BJ (cell line): Measurements from ENCODE around the gene PLEKHM2. TPM values are rescaled to one million over a fixed set of nuclear protein-coding genes. Genes with fewer than 3 reads are reported as not detected.

ENCODE experiments used
- CTCF ChIA-PET: fragments of 350-600 bp; formaldehyde crosslinking; extraction: SDS; loops from one replicate; lab custom pipeline; 2021; ENCODE audit warnings: antibody characterized with exemption, inconsistent platforms; lab: Yijun Ruan, JAX
- POLR2A ChIA-PET: fragments of 300-600 bp; sonication (Branson Sonifier 250); formaldehyde crosslinking; extraction: SDS; loops from one replicate; lab custom pipeline; 2021; ENCODE audit warnings: antibody characterized with exemption; lab: Charles Lee
- DNase-seq: peaks from one replicate; pipeline ENCODE4 v3.0.0-alpha.2; 2011; ENCODE audit warnings: low read depth
- H3K27me3 ChIP-seq: 2 replicates; pipeline ENCODE4 v1.6.0; 2011; ENCODE audit warnings: low read length; ENCODE audit not compliant: control insufficient read depth, insufficient read depth
- H3K36me3 ChIP-seq: 2 replicates; pipeline ENCODE4 v1.5.1; 2011; ENCODE audit warnings: low read length; ENCODE audit not compliant: control insufficient read depth, insufficient read depth
- H3K4me3 ChIP-seq: 2 replicates; pipeline ENCODE4 v1.5.1; 2011; ENCODE audit warnings: low read depth, mild to moderate bottlenecking, control low read depth, low read length
- polyA plus RNA-seq: library from polyadenylated mRNA; depleted of rRNA; stranded (reverse); fragments of >200 nt; gene quantifications from 2 replicates; pipeline ENCODE4 v1.2.3, GENCODE V29; 2011
- TF ChIP-seq, protein P1 (sequence below): IDR thresholded peaks from 2 replicates; pipeline ENCODE4 v1.5.1; 2011; ENCODE audit warnings: low read depth, mild to moderate bottlenecking, control low read depth, inconsistent platforms, low read length, moderate library complexity; ENCODE audit not compliant: insufficient read depth

Gene PLEKHM2
- polyA plus RNA-seq, 1 experiment: 58.3 TPM

DNA sequence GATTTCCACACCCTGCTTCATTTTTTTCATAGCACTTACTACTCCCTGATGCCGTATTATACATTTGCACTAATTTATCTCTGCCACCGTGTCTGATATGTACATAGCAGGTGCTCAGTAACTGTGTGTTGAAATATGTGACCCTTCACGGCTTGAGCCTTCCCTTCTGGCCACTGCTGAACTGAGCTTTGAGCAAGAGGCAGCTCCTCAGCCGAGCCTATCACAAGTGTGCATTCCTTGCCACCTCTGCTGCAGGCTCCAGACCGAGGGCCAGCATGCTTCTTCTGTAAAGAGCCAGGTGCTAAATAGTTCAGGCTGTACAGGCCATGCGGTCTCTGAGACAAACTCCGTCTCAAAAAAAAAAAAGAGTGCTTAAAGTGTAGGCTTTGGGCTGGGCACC lies 22.6 kb downstream of the PLEKHM2 start:
- no peak for DNase-seq
- ChIA-PET POLR2A (no interaction called here), CTCF (no interaction called here)
- H3K4me3 ChIP-seq: no peak overlapping the region
- H3K36me3 ChIP-seq: peaks cover 5% of the 10 kb centered on the region
- no peaks in the 10 kb centered on the region for H3K27me3 ChIP-seq
- TF ChIP-seq, protein P1, sequence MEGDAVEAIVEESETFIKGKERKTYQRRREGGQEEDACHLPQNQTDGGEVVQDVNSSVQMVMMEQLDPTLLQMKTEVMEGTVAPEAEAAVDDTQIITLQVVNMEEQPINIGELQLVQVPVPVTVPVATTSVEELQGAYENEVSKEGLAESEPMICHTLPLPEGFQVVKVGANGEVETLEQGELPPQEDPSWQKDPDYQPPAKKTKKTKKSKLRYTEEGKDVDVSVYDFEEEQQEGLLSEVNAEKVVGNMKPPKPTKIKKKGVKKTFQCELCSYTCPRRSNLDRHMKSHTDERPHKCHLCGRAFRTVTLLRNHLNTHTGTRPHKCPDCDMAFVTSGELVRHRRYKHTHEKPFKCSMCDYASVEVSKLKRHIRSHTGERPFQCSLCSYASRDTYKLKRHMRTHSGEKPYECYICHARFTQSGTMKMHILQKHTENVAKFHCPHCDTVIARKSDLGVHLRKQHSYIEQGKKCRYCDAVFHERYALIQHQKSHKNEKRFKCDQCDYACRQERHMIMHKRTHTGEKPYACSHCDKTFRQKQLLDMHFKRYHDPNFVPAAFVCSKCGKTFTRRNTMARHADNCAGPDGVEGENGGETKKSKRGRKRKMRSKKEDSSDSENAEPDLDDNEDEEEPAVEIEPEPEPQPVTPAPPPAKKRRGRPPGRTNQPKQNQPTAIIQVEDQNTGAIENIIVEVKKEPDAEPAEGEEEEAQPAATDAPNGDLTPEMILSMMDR: no peak

DNA sequence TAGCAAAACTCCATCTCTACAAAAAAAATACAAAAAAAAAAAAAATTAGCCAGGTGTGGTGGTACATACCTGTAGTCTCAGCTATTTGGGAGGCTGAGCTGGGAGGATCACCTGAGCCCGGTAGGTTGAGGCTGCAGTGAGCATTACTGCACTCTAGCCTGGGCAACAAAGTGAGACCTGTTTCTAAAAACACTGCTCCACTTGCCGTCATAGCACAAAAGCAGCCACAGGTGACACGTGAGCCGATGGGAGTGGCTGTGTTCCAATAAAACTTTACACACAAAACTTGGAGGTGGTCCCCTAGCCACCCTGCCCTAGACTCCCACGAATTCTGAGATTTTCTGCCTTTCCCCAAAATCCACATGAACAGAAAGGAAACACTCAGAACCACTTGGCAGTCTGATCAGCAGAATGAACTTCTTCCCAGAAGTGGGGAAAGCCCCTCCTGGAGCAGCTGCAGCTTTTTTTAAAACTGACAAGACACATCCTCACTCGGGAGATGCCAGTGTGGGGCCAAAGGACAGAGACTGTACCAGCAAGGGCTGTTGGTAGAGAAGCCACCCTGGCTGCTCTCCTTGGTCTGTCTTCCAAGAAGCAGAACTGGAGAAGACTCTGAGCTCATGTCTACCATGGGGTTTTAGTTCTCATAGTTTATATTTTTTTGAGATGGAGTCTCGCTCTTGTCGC lies 23.3 kb downstream of the PLEKHM2 start:
- DNase-seq: no peak
- CTCF ChIA-PET: interaction anchor here (0.6 to 0.8 kb wide), 2 partner anchors 26 to 70 kb away, joined by 3 read pairs; no protein-coding TSS in a partner anchor
- POLR2A ChIA-PET: no interaction called here
- Histone ChIP-seq H3K4me3 (no peak overlapping the region), H3K27me3 (no peaks in the 10 kb centered on the region), H3K36me3 (peaks cover 4% of the 10 kb centered on the region)
- TF ChIP-seq, protein P1: no peak

DNA sequence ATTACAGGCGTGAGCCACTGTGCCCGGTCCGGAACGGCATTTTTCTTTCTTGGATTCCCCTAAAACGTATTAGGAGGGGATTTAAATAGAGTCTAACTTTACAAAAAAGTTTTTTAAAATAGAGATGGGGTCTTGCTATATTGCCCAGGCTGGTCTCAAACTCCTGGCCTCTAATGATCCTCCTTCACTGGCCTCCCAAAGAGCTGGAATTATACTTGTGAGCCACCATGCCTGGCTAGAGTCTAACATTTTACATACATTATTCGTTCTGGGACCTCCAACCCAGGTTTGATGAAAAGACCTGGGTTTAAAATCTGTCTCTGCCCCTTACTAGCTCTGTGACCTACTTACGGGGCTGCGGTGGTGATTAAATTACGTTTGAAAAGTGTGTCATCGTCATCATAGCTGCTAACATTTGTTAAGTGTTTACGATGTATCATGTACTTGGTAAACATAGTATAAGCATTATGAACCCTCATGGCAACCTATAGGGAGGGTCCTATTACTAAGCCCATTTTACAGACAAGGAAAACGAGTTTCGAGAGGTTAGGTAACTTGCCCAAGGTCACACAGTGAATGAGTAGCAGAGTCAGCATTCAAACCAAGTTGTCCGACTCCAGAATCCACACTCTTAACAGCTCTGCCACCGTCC lies 24.5 kb downstream of the PLEKHM2 start:
- ChIA-PET POLR2A (no interaction called here), CTCF (interaction anchor here (0.5 to 1.4 kb wide), 2 partner anchors 83 to 127 kb away, joined by 4 read pairs; no protein-coding TSS in a partner anchor)
- Histone ChIP-seq H3K4me3 (no peak overlapping the region), H3K36me3 (peaks cover 4% of the 10 kb centered on the region), H3K27me3 (no peaks in the 10 kb centered on the region)
- DNase-seq: no peak
- TF ChIP-seq, protein P1: no peak

DNA sequence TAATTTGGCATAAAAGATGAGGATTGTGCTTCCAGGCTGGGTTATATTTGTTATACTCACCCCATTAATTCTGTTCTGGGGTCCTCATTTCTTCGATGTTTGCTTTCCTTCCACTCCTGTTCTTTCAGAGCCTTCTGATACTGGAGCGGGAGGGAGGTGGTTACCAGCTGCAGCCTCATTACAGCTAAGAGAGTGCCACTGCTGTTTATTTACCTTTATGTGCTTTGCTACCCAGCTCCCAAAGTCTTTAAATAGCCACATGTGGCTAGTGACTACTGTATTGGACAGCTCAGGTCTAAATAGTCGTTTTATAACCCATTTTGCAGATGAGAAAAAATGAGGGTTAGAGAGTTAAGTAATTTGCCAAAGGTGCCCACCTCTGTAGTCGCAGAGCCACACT lies 25.1 kb downstream of the PLEKHM2 start:
- H3K4me3 ChIP-seq: no peak overlapping the region
- peaks cover 4% of the 10 kb centered on the region for H3K36me3 ChIP-seq
- no peak for DNase-seq
- POLR2A ChIA-PET: no interaction called here
- CTCF ChIA-PET: interaction anchor here (0.5 to 1.4 kb wide), 2 partner anchors 83 to 127 kb away, joined by 4 read pairs; no protein-coding TSS in a partner anchor
- TF ChIP-seq, protein P1: no peak
- H3K27me3 ChIP-seq: no peaks in the 10 kb centered on the region

DNA sequence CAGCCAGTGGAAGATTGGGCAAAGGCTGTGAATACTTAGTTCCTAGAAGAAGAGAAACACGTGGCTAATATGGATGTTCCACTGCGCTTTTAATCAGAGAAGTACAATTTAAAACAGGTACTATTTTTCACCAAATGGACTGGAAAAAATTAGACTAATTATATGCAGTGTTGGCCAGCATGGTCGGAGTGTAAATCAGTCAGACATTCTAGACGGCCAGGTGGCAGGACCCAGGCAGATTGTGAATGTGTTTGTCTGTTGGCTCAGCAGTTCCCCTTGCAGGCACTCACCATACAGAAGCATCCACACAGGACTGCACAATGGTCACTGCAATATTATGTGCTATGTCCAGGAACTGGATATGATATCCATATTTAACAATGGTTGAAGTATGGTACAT lies 28.0 kb downstream of the PLEKHM2 start:
- no peaks in the 10 kb centered on the region for H3K27me3 ChIP-seq
- TF ChIP-seq, protein P1: no peak
- DNase-seq: no peak
- H3K4me3 ChIP-seq: no peak overlapping the region
- H3K36me3 ChIP-seq: peaks cover 9% of the 10 kb centered on the region
- ChIA-PET CTCF (interaction anchor here (0.6 kb wide), 1 partner anchor 531 kb away, joined by 3 read pairs; no protein-coding TSS in a partner anchor), POLR2A (interaction anchor here (0.6 kb wide), 1 partner anchor 8 kb away, joined by 5 read pairs; no protein-coding TSS in a partner anchor)
